WTC11 (cell line): ENCODE data around the gene ESYT2. TPM values are rescaled to one million over a fixed set of nuclear protein-coding genes. Genes with fewer than 3 reads are reported as not detected.

Experiments
- ATAC-seq: fragments of 200-7000 bp; cut with Tn5 transposase; 2 replicates; pipeline ENCODE4 v1.10.0; 2021; ENCODE audit warnings: mild to moderate bottlenecking, moderate library complexity
- CTCF ChIA-PET: fragments of 300-600 bp; sonication (Branson Sonifier 250); formaldehyde crosslinking; loops from one replicate; lab custom pipeline; 2021; ENCODE audit warnings: antibody characterized with exemption; lab: Charles Lee
- POLR2A ChIA-PET: fragments of 350-600 bp; sonication (Branson Sonifier 250); formaldehyde crosslinking; loops from one replicate; lab custom pipeline; 2021; ENCODE audit warnings: antibody characterized with exemption; lab: Charles Lee
- DNase-seq: peaks from one replicate; pipeline ENCODE4 v3.0.0; 2021; ENCODE audit warnings: low spot score
- H3K27ac Mint-ChIP-seq: 2 replicates; pipeline ENCODE4 v1.8.0; 2021; ENCODE audit warnings: mixed read lengths
- H3K27me3 Mint-ChIP-seq: 2 replicates; pipeline ENCODE4 v1.8.0; 2021; ENCODE audit warnings: low read depth, mild to moderate bottlenecking, moderate library complexity, mixed read lengths
- H3K36me3 Mint-ChIP-seq: 2 replicates; pipeline ENCODE4 v1.8.0; 2021; ENCODE audit warnings: mixed read lengths
- H3K4me1 Mint-ChIP-seq: 2 replicates; pipeline ENCODE4 v1.8.0; 2022; ENCODE audit warnings: mixed read lengths
- H3K4me3 Mint-ChIP-seq: 2 replicates; pipeline ENCODE4 v1.8.0; 2021; ENCODE audit warnings: mild to moderate bottlenecking, moderate library complexity, mixed read lengths
- H3K9me3 Mint-ChIP-seq: 2 replicates; pipeline ENCODE4 v1.8.0; 2021; ENCODE audit warnings: mixed read lengths
- E2F4 ChIP-seq: sonication (generic); formaldehyde crosslinking; IDR thresholded peaks from 2 replicates; pipeline ENCODE4 v1.8.1; 2022; ENCODE audit warnings: low read depth, mild to moderate bottlenecking, moderate library complexity, missing genetic modification reagents, borderline replicate concordance
- EMX1 ChIP-seq: fragments of 250-450 bp; sonication (Bioruptor Pico); IDR thresholded peaks from 2 replicates; pipeline ENCODE4 v1.8.0; 2021; ENCODE audit warnings: mild to moderate bottlenecking
- FOXK1 ChIP-seq: sonication (generic); formaldehyde crosslinking; IDR thresholded peaks from 2 replicates; pipeline ENCODE4 v1.8.0; 2022; ENCODE audit warnings: mild to moderate bottlenecking, moderate library complexity, missing genetic modification reagents
- FOXP4 ChIP-seq: sonication (generic); formaldehyde crosslinking; IDR thresholded peaks from 2 replicates; pipeline ENCODE4 v1.8.0; 2022; ENCODE audit warnings: mild to moderate bottlenecking, missing genetic modification reagents
- IRF2 ChIP-seq: sonication (generic); formaldehyde crosslinking; IDR thresholded peaks from 2 replicates; pipeline ENCODE4 v1.8.0; 2022; ENCODE audit warnings: low read depth, missing genetic modification reagents, borderline replicate concordance
- JUN ChIP-seq: sonication (generic); formaldehyde crosslinking; IDR thresholded peaks from 2 replicates; pipeline ENCODE4 v1.8.0; 2023; ENCODE audit warnings: mild to moderate bottlenecking, missing genetic modification reagents
- KAT7 ChIP-seq: sonication (generic); formaldehyde crosslinking; IDR thresholded peaks from 2 replicates; pipeline ENCODE4 v1.8.1; 2023; ENCODE audit warnings: missing genetic modification reagents, mild to moderate bottlenecking, borderline replicate concordance
- MAX ChIP-seq: sonication (generic); formaldehyde crosslinking; IDR thresholded peaks from 2 replicates; pipeline ENCODE4 v1.8.0; 2022; ENCODE audit warnings: mild to moderate bottlenecking, missing genetic modification reagents
- NFATC4 ChIP-seq: fragments of 250-450 bp; sonication (Bioruptor Pico); IDR thresholded peaks from 2 replicates; pipeline ENCODE4 v1.9.0; 2021; ENCODE audit warnings: mild to moderate bottlenecking
- NR1H2 ChIP-seq: sonication (generic); formaldehyde crosslinking; IDR thresholded peaks from 2 replicates; pipeline ENCODE4 v1.9.0; 2021; ENCODE audit warnings: mild to moderate bottlenecking, moderate library complexity, missing genetic modification reagents
- OVOL2 ChIP-seq: fragments of 250-450 bp; sonication (Bioruptor Pico); IDR thresholded peaks from 2 replicates; pipeline ENCODE4 v1.9.0; 2021; ENCODE audit warnings: mild to moderate bottlenecking, borderline replicate concordance
- SMAD4 ChIP-seq: sonication (generic); formaldehyde crosslinking; IDR thresholded peaks from 2 replicates; pipeline ENCODE4 v1.8.0; 2022; ENCODE audit warnings: mild to moderate bottlenecking, missing genetic modification reagents
- STAT6 ChIP-seq: sonication (generic); formaldehyde crosslinking; conservative IDR thresholded peaks from 2 replicates; pipeline ENCODE4 v1.8.1; 2023; ENCODE audit warnings: mild to moderate bottlenecking, low read depth, missing genetic modification reagents, moderate library complexity
- ZBTB21 ChIP-seq: sonication (generic); formaldehyde crosslinking; IDR thresholded peaks from 2 replicates; pipeline ENCODE4 v1.8.1; 2023; ENCODE audit warnings: mild to moderate bottlenecking, missing genetic modification reagents, borderline replicate concordance
- total RNA-seq: library from RNA; stranded (reverse); gene quantifications from 3 replicates; pipeline ENCODE4 v1.2.3, GENCODE V29; 2021
- TF ChIP-seq, protein P1 (sequence below): sonication (generic); formaldehyde crosslinking; IDR thresholded peaks from 2 replicates; pipeline ENCODE4 v1.8.1; 2022; ENCODE audit warnings: mild to moderate bottlenecking, moderate library complexity, missing genetic modification reagents
- TF ChIP-seq, protein P2 (sequence below): sonication (generic); formaldehyde crosslinking; IDR thresholded peaks from 2 replicates; pipeline ENCODE4 v1.8.0; 2023; ENCODE audit warnings: missing genetic modification reagents
- TF ChIP-seq, protein P3 (sequence below): sonication (generic); formaldehyde crosslinking; conservative IDR thresholded peaks from 2 replicates; pipeline ENCODE4 v1.8.1; 2022; ENCODE audit warnings: mild to moderate bottlenecking, missing genetic modification reagents
- TF ChIP-seq, protein P4 (sequence below): sonication (generic); formaldehyde crosslinking; IDR thresholded peaks from 2 replicates; pipeline ENCODE4 v1.8.0; 2023; ENCODE audit warnings: mild to moderate bottlenecking, missing genetic modification reagents

The ESYT2 gene
- total RNA-seq, 1 experiment from 2014 or later, result 45.1 TPM

DNA sequence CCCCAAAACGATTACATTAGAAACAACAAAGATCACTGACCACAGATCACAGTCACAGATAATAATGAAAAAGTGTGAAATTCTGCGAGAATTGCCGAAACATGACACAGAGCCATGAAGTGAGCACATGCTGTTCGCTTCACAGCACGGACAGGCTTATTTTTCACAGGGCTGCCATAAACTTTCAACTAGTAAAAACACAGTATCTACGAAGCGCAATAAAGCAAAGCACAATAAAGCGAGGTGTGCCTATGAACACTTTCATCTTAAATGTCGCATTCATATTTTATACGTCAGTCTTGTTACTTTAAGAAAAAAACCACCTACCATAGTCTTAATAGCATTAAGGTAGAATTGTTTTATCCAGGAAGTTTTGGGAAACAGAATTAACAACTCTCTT is 51.5 kb downstream of the ESYT2 start:
- Mint-ChIP-seq H3K4me1 (0 out of 2 replicates have a peak, but pooled peaks cover 4% of the 10 kb centered on the region), H3K27ac (no peak overlapping the region), H3K4me3 (no peak overlapping the region), H3K27me3 (no peaks in the 10 kb centered on the region), H3K9me3 (no peaks in the 10 kb centered on the region), H3K36me3 (peaks cover 22% of the 10 kb centered on the region)
- ATAC-seq, result no peak
- ChIA-PET CTCF (no interaction called here), POLR2A (no interaction called here)
- no peak for DNase-seq
- TF ChIP-seq JUN (CRISPR knock-in tag) (no peak), SMAD4 (no peak), MAX (CRISPR knock-in tag) (no peak), EMX1 (CRISPR knock-in tag) (no peak), STAT6 (CRISPR knock-in tag) (no peak), NFATC4 (CRISPR knock-in tag) (no peak), E2F4 (CRISPR knock-in tag) (no peak), FOXK1 (CRISPR knock-in tag) (no peak), IRF2 (CRISPR knock-in tag) (no peak), KAT7 (no peak), NR1H2 (CRISPR knock-in tag) (no peak), FOXP4 (CRISPR knock-in tag) (no peak), ZBTB21 (CRISPR knock-in tag) (no peak), OVOL2 (CRISPR knock-in tag) (no peak)
- TF ChIP-seq, protein P1, sequence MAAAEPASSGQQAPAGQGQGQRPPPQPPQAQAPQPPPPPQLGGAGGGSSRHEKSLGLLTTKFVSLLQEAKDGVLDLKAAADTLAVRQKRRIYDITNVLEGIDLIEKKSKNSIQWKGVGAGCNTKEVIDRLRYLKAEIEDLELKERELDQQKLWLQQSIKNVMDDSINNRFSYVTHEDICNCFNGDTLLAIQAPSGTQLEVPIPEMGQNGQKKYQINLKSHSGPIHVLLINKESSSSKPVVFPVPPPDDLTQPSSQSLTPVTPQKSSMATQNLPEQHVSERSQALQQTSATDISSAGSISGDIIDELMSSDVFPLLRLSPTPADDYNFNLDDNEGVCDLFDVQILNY (CRISPR knock-in tag), result no peak
- TF ChIP-seq, protein P2, sequence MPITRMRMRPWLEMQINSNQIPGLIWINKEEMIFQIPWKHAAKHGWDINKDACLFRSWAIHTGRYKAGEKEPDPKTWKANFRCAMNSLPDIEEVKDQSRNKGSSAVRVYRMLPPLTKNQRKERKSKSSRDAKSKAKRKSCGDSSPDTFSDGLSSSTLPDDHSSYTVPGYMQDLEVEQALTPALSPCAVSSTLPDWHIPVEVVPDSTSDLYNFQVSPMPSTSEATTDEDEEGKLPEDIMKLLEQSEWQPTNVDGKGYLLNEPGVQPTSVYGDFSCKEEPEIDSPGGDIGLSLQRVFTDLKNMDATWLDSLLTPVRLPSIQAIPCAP (CRISPR knock-in tag), result no peak
- TF ChIP-seq, protein P3, sequence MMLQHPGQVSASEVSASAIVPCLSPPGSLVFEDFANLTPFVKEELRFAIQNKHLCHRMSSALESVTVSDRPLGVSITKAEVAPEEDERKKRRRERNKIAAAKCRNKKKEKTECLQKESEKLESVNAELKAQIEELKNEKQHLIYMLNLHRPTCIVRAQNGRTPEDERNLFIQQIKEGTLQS, result no peak
- TF ChIP-seq, protein P4, sequence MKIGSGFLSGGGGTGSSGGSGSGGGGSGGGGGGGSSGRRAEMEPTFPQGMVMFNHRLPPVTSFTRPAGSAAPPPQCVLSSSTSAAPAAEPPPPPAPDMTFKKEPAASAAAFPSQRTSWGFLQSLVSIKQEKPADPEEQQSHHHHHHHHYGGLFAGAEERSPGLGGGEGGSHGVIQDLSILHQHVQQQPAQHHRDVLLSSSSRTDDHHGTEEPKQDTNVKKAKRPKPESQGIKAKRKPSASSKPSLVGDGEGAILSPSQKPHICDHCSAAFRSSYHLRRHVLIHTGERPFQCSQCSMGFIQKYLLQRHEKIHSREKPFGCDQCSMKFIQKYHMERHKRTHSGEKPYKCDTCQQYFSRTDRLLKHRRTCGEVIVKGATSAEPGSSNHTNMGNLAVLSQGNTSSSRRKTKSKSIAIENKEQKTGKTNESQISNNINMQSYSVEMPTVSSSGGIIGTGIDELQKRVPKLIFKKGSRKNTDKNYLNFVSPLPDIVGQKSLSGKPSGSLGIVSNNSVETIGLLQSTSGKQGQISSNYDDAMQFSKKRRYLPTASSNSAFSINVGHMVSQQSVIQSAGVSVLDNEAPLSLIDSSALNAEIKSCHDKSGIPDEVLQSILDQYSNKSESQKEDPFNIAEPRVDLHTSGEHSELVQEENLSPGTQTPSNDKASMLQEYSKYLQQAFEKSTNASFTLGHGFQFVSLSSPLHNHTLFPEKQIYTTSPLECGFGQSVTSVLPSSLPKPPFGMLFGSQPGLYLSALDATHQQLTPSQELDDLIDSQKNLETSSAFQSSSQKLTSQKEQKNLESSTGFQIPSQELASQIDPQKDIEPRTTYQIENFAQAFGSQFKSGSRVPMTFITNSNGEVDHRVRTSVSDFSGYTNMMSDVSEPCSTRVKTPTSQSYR, result no peak
